ENCODE measurements around the gene CFTR.
"Not testable (repeated sequence)": the region's sequence is repeated elsewhere in the genome, so short reads cannot be mapped to it uniquely, and the experiment has no call there.

CFTR gene

GRCh38 chr7:117479225-117480054 lies at the start of gene CFTR:
CFTR (plus strand) TSS chr7:117480025; CDS start chr7:117480095, 70 bp downstream.
- no peak for DNase-seq

- DNase-seq, result no peak
Observed at GRCh38 chr7:117435475-117436043, 44.3 kb upstream of the CFTR start.

- no peak for DNase-seq
Observed at GRCh38 chr7:117444646-117445045, 35.2 kb upstream of the CFTR start.

- DNase-seq, result no peak
Observed at GRCh38 chr7:117445206-117445605, 34.6 kb upstream of the CFTR start.

GRCh38 chr7:117446220-117446815 lies 33.5 kb upstream of the CFTR start:
- no peak for DNase-seq

- DNase-seq, result no peak
Observed at GRCh38 chr7:117448655-117449054, 31.2 kb upstream of the CFTR start.

- no peak for DNase-seq
Observed at GRCh38 chr7:117458977-117459583, 20.7 kb upstream of the CFTR start.

GRCh38 chr7:117459735-117460134 lies 20.1 kb upstream of the CFTR start:
- DNase-seq, result no peak

- not testable (repeated sequence) for DNase-seq
Observed at GRCh38 chr7:117460815-117461214, 19.0 kb upstream of the CFTR start.

GRCh38 chr7:117468174-117468573 lies 11.7 kb upstream of the CFTR start:
- no peak for DNase-seq

- no peak for DNase-seq
Observed at GRCh38 chr7:117470777-117471176, 9.0 kb upstream of the CFTR start.

GRCh38 chr7:117472335-117472734 lies 7.5 kb upstream of the CFTR start:
- no peak for DNase-seq

- DNase-seq, result no peak
Observed at GRCh38 chr7:117476557-117477215, 3.1 kb upstream of the CFTR start.

- DNase-seq, result no peak
Observed at GRCh38 chr7:117478836-117479224, 995 bp upstream of the CFTR start.

- DNase-seq, result no peak
Observed at GRCh38 chr7:117480055-117480362, 184 bp downstream of the CFTR start.

- no peak for DNase-seq
Observed at GRCh38 chr7:117480978-117481377, 1.2 kb downstream of the CFTR start.

GRCh38 chr7:117485118-117485620 lies 5.3 kb downstream of the CFTR start:
- no peak for DNase-seq

- no peak for DNase-seq
Observed at GRCh38 chr7:117489016-117489415, 9.2 kb downstream of the CFTR start.

- DNase-seq, result no peak
Observed at GRCh38 chr7:117489430-117489829, 9.6 kb downstream of the CFTR start.

GRCh38 chr7:117489911-117490310 lies 10.1 kb downstream of the CFTR start:
- no peak for DNase-seq

GRCh38 chr7:117492649-117493048 lies 12.8 kb downstream of the CFTR start:
- DNase-seq, result no peak

- DNase-seq, result no peak
Observed at GRCh38 chr7:117493460-117493859, 13.6 kb downstream of the CFTR start.

GRCh38 chr7:117495308-117495707 lies 15.5 kb downstream of the CFTR start:
- no peak for DNase-seq
